DMS53 treated with DMSO at 0.1 percent for 48 hours (cell line): ENCODE results near the gene BICRA.
A peak's percentile ranks its signal among the peaks of the same experiment; 100 is the strongest.

Experiments used
- DNase-seq: peaks from one replicate; lab custom pipeline; 2025; ENCODE audit not compliant: unreplicated experiment; lab: John Stamatoyannopoulos, UW

BICRA gene

DNA sequence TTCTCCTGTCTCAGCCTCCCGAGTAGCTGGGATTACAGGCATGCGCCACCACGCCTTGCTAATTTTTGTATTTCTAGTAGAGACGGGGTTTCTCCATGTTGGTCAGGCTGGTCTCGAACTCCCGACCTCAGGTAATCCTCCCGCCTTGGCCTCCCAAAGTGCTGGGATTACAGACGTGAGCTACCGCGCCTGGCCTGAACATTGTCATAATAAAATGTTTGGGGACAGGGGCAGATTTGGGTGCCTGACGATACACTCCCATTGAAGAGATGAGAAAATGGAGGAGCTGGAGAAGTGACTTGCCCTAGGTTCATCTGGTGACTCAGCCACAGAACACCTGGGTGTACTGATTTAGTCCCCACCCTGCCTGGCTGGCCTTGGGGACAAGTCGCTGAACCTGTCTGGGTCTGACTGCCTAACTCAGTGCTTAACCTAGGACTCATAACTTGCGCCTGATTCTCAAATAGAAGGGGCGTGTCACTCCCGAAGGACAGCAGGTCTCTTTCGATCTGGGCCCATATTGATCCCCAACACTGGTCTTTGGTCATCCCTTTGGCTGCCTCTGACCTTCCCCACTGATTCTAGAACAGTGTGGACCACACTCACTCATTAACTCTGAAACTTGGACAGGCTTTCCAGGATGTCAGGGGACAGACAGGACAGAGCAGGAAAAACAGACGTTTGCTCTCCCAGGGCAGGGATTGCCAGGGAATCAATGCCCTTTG, 7.6 kb upstream of the BICRA start:
- DNase-seq: peak; percentile 38

DNA sequence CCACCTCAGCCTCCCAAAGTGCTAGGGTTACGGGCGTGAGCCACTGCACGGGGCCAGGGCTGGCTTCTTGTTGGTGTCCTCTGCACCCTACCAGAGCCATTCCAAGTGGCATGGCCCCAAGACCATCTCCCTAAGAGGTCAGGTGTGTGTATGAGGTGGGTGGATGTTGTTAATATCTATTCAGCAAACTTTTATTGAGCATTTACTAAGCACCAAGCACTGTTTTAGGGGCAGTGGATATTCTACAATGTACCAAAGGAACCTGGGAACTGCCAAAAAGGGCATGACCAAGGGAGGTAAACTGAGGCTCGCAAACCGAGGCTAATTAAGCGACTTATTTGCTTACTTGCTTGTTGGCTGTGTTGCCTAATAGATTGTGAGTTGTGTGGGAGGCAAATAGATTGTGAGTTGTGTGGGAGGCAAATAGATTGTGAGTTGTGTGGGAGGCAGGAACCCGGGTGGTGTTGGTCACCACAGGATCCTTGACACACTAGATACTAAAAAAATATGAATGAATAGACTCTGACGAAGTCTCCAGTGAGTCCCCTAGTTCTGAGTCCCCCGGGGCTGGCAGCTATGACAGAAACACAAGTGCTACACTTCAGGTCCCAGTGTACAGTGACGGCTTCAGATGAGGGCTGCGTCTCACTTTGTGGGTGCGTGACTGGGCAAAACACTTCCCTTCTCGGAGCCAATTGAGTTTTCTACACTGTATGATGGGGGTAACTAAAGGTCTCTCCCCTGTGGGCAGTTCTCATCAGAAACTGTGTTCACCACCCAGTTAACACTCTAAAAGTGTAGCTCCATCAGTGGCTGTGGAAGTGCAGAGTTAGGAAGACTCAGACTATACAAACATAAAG, 5.0 kb upstream of the BICRA start:
- no peak for DNase-seq

DNA sequence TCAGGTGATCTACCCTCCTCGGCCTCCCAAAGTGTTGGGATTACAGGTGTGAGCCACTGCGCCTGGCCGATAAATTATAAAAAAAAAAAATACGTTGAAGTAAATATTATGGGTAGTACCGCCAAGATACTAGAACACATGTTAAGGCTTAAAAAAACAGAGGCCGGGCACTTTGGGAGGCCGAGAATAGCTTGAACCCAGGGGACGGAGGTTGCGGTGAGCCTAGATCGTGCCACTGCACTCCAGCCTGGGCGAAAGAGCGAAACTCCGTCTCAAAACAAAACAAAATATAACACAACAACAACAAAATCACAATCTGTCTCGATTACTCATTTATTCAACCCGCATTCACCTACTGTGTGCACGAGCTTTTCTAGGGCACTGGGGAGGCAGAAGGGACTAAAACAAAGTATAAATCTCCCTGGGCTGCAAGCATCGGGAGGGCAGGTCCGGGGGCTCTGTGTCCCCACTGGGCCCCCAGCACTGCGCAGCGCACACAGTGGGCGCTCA, 1.3 kb upstream of the BICRA start:
- DNase-seq: no peak

DNA sequence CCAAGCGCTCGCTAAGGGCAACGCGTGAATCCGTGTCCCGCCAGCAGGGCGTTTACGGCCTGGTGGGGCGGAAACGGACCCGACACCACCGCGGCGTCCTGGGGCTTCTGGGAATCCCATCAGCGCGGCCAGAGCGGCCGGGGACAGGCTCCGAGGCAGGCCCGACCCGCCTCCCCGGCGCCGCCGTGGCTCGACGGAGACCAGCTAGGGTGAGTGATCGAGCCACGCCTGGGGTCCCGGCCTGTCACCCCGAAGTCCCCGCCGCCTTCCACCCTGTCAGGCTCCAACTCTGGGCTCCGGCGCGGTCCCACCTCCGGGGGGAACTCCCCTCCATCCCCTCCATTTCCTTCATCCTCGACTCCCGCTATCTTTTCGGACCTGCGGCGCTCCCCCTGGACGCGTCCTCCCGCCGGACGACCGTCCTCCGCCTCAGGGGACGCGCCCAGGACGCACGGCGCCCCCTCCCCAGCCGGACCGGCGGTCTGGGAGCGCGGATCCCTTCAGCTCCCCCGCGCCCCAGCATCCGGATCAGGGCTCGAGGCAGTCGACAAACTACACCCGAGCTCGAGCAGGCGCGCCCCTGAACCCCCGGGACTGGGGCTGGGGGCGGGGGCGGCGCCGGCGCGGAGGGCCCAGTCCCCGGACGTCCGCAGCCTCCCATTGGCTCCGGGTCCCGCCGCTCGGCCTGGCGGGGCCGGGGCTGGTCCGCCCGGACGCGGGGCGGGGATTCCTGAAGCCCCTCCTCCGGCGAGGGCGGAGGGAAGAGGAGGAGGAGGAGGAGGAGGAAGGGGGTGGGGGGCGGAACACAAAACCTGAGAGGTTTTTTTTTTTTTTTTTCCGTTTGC, 638 bp upstream of the BICRA start:
- DNase-seq: peak; percentile 63

DNA sequence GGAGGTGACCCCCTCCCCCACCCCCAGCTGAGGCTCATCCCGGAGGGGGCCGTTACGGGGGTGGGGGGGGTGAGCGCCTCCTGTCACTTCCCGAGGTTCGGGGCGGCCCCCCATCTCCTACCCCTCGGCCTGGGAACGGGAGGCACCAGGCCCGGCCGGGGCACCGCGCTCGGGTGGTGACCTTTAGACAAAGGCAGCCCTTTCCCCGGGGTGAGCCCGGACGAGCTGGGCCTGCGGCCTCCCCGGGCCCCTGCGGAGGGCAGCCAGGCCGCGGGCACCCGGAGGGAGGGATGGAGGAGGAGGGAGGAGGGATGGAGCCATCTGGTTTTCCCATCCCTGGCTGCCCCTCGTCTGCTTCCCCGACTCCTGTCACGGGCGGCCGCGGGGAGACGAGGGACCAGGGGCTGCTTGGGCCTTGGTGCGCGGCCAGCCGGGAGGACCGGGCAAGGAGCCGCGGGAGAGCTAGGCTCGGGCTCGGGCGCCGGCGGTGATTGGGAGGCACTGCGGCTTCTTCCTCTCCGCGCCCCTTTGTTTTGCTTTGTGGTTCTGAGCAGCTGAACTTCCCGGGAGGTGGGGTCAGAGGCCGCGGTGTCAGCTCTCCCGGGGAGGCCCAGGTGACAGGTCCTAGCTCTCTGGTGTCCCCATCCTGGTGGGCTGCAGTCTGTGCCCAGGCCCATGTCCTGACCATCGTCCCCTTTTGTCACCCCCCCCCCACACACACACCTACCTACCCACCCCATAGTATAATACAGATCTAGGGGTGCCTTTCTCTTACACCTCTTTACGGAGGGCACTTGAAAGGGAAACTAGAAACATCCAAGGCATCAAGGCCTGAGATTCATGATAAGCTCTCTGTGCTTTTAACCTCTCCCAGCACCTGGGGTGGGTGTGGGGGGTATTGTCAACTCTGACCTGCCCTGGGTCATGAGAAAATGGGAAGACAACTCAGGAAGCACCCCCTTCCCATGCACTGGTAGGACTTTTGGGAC, 1.3 kb downstream of the BICRA start:
- peak; percentile 4 for DNase-seq

DNA sequence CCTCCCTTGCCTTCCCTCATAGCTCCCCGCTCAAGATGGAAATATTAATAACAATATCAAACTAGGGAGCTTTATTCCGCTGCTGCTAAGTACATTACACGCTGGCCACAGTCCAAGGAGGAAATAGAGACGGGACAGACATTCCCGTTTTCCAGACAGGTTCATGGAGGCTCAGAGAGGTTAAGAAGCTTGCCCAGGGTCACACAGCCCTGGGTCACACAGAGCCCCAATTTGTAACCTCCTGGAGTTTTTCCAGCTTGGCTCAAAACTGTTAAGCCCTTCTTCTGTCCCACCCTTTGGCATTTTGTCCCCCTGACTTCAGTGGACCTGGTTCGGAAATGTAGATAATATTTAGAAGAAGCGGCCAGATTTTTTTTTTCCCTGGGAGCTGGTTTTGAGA, 2.0 kb downstream of the BICRA start:
- no peak for DNase-seq

DNA sequence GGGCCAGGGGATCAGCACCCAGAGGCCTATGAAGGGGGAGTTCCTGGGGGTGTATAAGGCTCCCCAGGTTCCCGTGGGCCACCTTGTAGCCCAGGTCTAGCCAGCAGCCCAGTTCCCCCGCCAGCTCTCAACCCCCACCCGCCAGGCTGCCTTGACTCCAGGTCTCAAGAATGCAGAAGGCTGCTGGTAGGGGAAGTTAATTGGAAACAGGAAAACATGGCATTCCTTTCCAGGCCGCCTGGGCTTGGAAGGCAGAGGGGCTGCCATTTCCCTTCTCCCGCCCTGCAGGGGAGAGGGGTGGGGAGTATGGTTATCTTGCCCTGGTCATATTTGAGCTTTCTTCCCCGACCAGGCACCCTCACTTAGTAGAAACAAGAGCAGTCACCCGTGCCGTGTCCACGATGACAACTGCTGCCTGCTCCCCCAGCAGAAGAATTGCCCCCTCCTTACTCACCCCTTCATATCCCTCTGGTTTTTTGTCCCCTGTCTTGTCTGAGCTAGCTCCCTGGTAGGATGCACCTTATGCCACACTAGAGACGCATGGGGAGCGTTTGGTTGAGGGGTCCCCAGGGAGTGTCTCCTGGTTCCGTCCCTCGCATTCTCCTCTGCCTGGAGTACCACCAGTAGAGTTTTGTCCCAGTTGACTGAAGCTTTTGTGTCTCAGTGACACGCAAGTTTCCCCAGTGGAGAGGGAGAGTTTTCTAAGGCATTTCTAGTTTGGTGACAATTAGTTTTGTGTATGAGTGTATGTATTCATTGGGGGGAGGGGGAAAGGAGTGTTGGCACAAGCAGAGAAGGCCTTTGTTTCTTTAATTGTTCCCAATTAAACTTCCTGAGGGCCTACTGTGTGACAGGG, 4.5 kb downstream of the BICRA start:
- no peak for DNase-seq

DNA sequence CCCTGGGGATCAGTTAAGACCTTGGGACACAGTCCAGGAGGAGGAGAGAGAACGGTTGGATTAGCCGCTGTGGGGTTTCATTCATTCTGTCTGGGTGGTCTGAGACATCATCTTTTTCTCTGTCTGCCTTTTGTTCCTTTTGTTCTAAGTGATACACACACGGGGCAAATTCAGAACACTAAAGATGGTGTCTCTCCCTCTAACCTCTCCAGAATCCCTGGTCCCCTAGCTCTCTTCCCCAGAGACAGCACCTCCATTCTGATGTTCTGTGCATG, 5.0 kb downstream of the BICRA start:
- no peak for DNase-seq

DNA sequence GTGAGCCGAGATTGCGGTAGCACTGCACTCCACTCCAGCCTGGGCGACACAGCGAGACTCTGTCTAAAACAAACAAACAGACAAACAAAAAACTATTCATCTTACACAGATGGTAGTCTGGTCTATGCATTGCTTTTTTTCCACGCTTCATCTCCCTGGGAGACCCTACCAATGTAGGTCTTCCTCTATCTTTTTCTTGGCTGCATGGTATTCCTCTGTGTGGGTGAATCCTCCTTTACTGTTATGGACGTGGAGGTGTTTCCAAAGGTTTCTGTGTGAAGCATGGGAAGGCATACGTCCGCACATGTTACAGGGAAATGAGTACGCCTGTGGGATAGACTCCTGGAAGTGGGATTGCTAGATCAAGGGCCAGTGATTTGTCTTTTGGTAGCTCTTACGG, 5.6 kb downstream of the BICRA start:
- no peak for DNase-seq

DNA sequence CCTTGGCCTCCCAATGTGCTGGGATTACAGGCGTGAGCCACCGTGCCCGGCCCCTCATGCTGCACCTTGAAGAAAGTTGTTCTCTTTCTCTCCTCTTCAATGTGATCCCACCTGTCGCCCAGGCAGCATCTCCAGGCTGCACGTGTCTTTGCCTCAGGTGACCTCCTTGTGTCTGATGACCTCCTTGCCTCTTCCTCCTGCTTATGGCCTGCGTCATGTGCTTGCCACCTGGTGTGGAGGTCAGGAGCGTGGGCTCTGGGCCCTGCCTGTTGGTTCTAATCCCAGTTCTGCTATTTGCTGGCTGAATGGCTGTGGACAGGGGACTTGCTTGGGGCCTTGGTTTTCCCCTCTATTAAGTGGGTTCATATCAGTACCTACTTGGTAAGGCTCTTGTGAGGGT, 6.3 kb downstream of the BICRA start:
- no peak for DNase-seq

DNA sequence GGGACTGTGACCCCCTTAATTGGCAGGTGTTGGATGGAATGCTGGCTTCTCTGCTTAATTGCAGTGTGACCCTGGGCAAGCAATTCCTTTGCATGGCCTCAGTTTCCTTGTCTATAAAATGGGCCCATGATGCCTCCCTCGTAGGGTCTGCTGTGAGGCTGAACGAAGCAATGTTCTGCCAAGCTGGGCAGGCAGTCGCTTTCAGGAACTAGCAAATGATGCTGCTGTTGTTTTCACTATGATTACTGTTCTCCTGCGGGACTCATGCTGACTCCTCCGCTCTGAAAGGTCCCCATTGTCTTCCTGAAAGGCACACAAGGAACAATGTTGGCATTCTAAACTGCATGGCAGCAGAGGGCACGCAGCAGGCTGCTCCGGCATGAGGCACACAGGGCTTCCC, 6.8 kb downstream of the BICRA start:
- no peak for DNase-seq

DNA sequence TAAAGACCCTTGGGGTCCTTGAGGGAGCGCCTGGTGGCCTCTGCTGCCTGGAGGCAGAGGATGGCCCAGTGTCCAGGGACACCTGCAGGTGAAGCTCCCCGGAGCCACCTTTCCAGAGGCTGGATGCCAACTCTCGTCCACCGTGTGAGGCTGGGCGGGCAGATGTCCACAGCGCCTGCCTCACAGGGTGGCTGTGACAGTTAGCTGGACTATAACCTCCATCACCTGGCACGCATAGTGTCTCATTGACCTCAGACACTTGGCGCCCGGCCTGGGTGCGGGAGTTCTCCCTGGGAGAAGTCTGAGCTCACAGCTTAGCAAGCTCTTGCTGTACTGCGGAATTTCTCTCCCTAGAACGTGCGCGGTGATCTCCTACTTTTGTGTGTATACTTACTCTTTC, 9.8 kb downstream of the BICRA start:
- no peak for DNase-seq

DNA sequence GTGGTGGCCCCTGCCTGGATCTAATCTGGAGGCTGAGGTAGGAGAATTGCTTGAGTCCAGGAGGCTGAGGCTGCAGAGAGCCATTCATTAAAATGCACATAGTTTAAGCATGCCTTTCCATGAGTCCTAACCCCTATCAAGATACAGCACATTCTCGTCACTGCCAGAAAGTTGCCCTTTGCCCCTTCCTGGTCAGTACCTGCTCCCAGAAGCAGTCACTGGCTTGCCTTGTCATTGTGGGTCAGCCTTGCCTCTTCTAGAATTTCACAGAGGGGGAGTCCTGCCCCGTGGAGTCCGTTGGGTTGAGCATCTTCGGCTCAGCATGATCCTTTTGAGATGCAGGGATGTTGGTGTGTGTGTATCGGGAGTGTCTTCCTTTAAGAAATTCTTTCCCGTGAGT, 10.8 kb downstream of the BICRA start:
- DNase-seq: no peak

DNA sequence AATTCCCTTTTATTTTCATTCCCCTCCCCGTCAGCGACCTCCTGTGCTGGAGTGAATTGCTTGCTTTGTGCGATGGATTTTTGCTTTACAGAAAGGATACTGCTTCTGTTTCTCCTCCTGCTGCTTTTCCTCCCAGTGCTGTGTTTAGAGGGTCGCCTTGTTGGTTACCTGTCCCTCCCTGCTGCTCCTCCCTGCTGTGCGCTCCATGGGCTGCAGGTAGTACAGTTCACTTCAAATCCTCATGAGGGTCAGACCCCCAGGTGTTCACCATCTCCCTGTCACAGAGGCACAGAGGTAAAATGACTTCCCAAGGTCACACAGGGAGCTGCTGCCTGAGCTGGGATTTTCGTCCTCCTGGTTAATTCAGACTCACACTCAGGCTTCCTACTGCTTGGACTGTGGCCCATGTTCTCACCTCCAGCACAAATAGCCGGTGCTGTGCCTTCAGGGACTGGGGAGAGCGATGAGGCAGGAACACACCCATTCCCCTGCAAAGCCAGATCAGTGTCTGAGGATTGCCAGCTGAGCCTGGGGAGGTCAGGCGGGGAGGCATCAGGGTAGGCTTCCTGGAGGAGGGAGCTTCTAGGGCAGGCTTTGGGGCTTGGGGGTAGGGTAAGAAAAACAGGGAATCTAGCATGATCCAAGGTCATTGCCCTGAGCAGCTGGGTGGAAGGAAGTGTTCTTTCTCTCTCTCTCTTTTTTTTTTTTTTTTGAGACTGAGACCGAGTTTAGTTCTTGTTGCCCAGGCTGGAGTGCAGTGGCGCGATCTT, 14.4 kb downstream of the BICRA start:
- DNase-seq: no peak

DNA sequence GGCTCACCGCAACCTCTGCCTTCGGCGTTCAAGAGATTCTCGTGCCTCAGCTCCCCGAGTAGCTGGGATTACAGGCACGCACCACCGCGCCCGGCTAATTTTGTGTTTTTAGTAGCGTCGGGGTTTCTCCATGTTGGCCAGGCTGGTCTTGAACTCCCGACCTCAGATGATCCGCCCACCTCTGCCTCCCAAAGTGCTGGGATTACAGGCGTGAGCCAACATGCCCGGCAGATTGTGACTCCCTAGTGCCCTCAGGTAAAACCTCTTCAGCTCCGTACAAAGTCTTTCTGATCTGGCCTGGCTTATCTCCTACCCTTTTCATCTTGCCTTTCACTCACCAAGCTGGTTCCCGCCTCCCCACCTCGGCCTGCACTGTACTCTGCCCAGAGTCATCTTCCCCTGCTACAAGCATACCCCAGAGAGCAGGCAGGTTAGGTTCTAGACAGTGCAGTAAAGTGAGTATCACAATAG, 15.0 kb downstream of the BICRA start:
- DNase-seq: no peak

DNA sequence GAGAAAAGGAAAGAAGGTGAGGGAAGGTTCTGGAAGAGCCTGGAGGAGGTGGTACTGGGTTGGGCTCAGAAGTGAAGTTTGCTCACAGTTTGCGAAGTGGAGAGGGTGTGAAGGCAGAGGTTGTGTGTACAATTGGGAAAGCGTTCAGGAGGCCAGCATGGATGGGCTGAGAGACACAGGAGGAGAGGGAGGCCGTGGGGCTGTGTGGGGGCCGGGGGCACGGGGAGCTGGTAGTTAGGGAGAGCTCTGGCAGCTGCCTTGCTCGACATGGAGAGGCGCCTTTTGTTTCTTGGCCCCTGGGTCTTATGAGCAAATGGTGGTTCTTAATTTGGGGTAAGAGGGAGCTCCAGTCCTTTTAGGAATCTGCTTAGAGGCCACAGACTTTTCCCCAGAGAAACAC, 16.7 kb downstream of the BICRA start:
- no peak for DNase-seq

DNA sequence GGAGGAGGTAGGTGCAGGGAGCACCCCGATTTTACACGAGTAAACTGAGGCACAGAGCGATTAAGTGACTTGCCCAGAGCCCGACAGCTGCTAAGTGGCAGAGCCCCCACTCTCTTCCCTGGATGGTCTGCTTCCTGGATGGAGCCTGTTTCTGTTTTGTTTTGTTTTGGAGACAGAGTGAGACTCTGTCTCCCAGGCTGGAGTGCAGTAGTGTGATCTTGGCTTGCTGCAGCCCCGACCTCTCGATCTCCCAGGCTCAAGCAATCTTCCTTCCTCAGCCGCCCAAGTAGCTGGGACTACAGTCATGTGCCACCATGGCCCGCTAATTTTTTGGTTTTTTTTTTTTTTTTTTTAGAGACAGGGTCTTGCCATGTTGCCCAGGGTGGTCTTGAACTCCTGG, 17.3 kb downstream of the BICRA start:
- no peak for DNase-seq

DNA sequence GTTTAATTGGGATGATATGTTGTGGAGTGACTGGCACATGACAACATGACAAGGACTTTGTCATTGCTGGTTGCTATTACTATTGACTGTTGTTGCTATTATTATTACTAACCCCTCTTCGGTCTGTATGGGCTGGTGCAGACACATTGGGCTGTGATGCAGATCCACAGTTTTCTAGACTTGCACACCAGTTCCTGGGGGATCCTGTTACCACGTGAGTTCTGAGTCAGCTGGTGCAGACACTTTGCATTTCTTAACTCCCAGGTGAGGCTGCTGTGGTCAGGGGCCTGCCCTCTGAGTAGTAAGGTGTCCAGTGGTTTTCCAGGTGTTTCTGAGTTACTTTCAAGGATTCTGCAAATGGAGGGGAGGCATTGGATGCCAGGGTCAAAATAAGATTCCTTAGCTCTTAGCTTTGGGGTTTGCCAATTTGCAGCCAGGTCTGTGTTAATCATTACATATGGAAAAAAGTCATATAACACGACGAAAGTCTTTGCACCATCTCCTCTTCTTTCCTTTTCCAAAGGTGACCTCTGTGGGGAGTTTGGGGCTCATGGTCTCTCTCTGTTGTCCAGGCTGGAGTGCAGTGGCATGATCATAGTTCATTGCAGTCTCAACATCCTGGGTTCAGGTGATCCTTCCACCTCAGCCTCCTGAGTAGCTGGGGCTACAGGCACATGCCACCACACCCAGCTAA, 19.3 kb downstream of the BICRA start:
- DNase-seq: no peak
